ENCODE results near the gene BBS12.

Gene BBS12

DNA sequence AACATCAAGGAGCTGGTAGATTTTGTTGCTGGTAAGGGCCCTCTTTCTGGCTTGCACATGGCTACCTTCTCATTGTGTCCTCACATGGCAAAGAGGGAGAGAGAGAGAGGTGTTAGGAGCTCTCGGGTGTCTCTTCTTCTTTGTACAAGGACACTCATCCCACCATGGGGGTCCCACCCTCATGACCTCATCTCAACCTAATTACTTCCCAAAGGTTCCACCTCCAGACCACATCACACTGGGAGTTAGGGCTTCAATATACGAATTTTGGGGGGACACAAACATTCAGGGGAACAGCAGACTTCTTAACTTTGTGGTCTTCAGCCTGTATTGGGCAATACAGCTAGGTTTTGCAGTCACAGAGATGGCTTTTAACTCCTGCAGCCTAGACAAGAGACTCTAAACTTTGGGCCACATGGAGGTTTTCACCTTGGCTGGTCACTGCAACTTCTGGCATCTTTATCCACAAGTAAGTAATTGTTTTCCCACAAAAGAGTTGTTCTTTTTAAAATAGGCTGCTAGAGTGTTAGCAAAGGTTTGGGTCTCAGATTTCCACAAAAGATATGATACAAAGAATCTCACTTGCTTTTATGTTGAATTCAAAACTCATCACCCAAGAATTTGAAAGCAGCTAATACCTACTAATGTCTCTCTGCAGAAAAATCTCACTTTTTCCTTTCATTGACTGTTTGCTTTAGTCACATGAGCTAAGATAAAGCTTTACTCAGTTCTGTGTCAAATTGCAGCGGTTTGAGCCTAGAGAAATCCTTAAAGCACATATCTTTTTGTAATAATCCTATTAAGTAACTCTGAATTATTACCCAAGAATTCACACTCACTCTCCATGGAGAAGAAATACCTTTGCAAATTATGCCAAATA, 39.6 kb upstream of the BBS12 start:
- DNase-seq (ENCODE audit: low read depth): no peak
- in situ Hi-C loops (cut with HindIII; ENCODE audit: low sequenced_read_pairs): loop anchor here (5.0 kb wide), 2 partner anchors 74 to 91 kb away; no protein-coding TSS in a partner anchor
- TF ChIP-seq, protein P1, sequence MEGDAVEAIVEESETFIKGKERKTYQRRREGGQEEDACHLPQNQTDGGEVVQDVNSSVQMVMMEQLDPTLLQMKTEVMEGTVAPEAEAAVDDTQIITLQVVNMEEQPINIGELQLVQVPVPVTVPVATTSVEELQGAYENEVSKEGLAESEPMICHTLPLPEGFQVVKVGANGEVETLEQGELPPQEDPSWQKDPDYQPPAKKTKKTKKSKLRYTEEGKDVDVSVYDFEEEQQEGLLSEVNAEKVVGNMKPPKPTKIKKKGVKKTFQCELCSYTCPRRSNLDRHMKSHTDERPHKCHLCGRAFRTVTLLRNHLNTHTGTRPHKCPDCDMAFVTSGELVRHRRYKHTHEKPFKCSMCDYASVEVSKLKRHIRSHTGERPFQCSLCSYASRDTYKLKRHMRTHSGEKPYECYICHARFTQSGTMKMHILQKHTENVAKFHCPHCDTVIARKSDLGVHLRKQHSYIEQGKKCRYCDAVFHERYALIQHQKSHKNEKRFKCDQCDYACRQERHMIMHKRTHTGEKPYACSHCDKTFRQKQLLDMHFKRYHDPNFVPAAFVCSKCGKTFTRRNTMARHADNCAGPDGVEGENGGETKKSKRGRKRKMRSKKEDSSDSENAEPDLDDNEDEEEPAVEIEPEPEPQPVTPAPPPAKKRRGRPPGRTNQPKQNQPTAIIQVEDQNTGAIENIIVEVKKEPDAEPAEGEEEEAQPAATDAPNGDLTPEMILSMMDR (IDR thresholded peaks at IDR 0.05; ENCODE audit: low read depth, low read length, missing control alignments): no peak
- H3K4me3 ChIP-seq (ENCODE audit: low read depth, low read length): no peak overlapping the region

DNA sequence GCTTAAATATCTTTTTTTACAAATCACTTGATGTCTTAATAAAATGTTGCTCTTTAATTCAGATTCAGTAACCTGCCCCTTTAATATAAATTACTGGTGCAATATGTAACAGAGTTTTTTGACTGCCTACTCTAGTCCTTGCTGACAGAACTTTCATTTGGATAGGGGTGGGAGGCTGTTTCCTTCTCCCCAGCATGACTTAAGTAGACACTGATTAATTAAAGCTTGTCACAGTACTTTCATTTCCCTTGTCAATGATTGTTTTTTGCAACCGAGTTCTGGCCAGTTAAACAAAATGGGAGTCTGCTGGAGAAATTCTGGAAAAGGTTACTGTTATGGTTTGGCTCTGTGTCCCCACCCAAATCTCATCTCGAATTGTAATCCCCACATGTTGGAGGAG, 37.3 kb upstream of the BBS12 start:
- TF ChIP-seq, protein P1 (IDR thresholded peaks at IDR 0.05; ENCODE audit: low read depth, low read length, missing control alignments): no peak
- in situ Hi-C loops (cut with HindIII; ENCODE audit: low sequenced_read_pairs): no loop called here

DNA sequence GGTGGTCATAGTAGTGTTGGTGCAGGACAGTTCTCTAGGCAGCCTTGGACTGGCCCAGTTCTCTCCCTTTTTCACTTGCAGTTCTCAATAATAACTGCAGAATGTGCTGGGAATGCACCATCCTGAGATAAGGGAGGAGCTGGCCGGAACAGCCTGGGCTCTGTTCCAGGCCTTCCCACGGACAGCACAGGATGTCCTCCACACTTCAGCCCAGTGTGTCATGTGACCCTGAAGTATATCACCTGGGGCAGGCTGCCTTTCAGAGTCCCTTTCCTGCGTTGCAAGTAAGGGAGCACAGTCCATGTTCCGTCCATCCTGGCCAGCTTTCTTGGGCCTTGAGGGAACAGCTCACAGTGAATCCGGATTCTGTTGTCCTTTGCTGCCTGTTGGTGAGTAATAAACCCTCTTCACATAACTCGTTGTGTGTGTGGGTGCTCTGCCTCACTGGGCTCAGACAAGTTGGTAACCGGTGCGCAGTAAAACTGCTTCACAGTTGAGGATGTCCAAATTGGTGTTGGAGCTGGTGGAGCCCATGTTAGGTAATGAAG, 32.3 kb upstream of the BBS12 start:
- no peak overlapping the region for H3K4me3 ChIP-seq (ENCODE audit: low read depth, low read length)
- DNase-seq (ENCODE audit: low read depth): no peak
- TF ChIP-seq, protein P1 (IDR thresholded peaks at IDR 0.05; ENCODE audit: low read depth, low read length, missing control alignments): no peak
- in situ Hi-C loops (cut with HindIII; ENCODE audit: low sequenced_read_pairs): no loop called here

More for the DNA sequence above, 37.3 kb upstream of the BBS12 start:
- no peak overlapping the region for H3K4me3 ChIP-seq (ENCODE audit: low read depth, low read length)
- no peak for DNase-seq (ENCODE audit: low read depth)

DNA sequence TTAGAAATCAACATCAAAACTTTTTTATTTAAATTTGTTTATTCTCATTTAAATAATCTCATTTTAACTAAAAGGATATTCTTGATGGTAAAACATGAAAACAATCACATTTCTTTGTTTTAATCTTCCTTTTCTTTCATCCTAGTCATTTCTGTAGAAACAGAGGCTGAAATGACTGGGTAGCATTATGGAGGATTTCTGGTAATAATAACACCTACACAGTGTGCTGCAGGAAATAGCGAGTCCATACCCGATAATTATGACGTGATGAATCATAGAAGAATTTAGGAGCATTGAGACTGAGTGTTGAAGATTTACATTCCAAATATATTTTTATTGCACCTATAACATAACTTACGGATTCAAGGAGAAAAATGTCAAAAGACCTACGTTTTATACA, 31.4 kb upstream of the BBS12 start:
- no peak overlapping the region for H3K4me3 ChIP-seq (ENCODE audit: low read depth, low read length)
- DNase-seq (ENCODE audit: low read depth): no peak
- TF ChIP-seq, protein P1 (IDR thresholded peaks at IDR 0.05; ENCODE audit: low read depth, low read length, missing control alignments): no peak
- in situ Hi-C loops (cut with HindIII; ENCODE audit: low sequenced_read_pairs): no loop called here

DNA sequence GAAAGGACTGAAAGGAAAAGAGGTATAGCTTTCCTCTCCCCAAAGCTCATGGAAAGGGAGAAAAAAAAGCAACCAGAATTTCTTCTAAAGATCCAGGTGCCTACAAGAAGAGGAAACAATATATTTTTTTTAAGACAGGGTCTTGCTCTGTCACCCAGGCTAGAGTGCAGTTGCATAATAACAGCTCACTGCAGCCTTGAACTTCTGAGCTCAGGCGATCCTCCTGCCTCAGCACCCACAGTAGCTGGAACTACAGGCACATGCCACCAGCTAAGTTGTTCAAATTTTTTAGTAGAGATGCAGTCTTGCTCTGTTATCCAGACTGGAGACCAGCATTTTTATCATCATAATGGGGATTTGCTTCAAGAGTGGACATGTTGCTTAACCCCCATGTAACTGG, 30.5 kb upstream of the BBS12 start:
- in situ Hi-C loops (cut with HindIII; ENCODE audit: low sequenced_read_pairs): no loop called here
- TF ChIP-seq, protein P1 (IDR thresholded peaks at IDR 0.05; ENCODE audit: low read depth, low read length, missing control alignments): no peak
- no peak for DNase-seq (ENCODE audit: low read depth)
- no peak overlapping the region for H3K4me3 ChIP-seq (ENCODE audit: low read depth, low read length)

DNA sequence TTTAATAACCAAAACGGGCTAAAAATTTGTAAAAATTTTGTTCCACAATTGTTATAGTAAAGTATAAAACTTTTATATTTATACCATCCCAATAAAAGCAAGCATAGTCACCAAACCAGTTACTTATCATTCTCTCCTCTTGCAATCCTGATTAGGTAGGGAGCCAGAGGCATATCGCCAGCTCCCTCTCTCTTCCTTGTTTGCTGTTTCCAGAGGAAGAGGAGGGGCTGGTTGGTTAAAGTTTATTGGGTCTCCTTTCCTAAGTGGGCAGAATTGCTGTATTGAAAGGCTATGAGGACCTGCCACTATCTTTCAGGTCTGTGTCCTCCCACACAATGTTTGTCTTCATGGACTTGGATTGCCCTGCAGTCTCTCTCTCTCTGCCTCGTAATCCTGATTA, 29.6 kb upstream of the BBS12 start:
- no peak overlapping the region for H3K4me3 ChIP-seq (ENCODE audit: low read depth, low read length)
- DNase-seq (ENCODE audit: low read depth): no peak
- TF ChIP-seq, protein P1 (IDR thresholded peaks at IDR 0.05; ENCODE audit: low read depth, low read length, missing control alignments): no peak
- in situ Hi-C loops (cut with HindIII; ENCODE audit: low sequenced_read_pairs): no loop called here

All from astrocyte of the cerebellum (primary cell).